SKM-1 treated with dmso at 0.1 percent for 144 hours (cell line): ENCODE results near the gene RPA1.
"Not testable (repeated sequence)": the region's sequence is repeated elsewhere in the genome, so short reads cannot be mapped to it uniquely, and the experiment has no call there.

Experiments
- DNase-seq: peaks from one replicate; lab custom pipeline; 2025; ENCODE audit not compliant: unreplicated experiment; lab: John Stamatoyannopoulos, UW

RPA1 gene

DNA sequence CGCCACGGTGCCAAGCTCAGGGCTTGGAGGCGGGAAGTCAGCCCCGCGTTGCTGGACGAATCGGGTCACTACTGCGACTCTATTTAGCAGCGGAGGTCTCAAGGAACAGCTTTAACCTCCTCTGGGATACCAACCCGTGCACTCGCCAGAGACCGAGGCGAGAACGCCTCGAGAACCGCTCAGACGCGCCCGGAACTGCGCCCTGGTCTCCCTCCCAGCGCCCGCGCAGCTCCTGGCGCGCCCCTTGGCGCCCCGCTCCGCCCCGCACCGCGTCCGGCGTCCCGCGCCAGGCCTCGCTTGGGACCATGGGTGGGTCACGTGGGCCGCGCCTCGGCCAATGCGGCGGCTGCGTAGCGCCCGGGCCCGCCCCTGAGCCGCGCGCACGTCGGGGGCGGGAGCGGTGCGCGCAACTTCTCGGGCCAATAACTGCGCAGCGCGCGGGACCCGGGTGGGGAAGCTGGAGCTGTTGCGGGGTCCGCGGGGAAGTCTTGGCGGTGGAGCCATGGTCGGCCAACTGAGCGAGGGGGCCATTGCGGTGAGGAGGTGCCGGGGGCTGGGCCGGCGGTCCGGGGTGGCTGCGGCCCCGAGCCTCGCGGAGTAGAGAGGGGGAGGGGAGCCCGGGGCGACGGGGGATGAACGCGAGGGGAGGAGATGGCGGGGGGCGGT, at the start of gene RPA1, which contains the start of gene SMYD4:
Gene RPA1 (plus strand): TSS at position 414 of the 666 bp plus-strand sequence. CDS start 89 bp downstream, at position 503.
Gene SMYD4 (minus strand): TSS at position 311 of the 666 bp plus-strand sequence. CDS start 1,908 bp downstream, outside the sequence.
- DNase-seq: peak; percentile 57

DNA sequence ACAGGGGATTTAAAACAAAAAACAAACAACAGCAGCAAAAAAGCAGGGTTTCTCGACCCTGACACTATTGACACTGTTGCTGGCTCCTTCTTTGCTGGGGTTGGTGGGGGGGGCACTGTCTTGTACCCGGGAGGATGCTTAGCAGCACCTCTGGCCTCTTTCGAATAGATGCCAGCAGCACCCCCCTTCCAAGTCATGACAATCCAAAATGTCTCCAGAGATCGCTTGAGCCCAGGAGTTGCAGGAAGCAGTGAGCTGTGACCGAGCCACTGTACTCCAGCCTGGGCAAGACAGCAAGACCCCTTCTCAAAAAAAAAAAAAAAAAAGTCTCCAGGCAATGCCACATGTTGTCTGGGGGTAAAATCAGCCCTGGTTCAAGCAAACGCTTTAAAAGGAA, 47.6 kb upstream of the RPA1 start:
- no peak for DNase-seq

DNA sequence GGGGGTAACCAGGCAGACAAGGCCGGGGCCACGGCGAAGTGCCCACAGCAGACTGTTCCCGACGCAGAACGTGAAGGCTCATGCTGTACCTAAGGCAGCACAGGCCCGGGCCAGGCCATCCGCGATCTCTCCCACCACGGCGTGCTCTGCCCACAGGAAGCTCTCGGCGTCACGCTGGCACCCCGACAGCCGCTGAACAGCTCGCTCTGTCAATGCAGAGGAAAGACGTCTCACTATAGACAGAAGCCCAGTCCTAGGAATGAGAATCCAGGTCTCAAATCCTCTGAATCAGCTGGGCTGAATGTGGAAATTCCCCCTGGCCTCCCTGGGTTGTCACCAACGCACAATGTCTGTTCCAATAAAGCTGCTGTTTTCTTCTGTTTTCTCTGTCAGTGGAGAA, 46.5 kb upstream of the RPA1 start:
- DNase-seq: no peak

DNA sequence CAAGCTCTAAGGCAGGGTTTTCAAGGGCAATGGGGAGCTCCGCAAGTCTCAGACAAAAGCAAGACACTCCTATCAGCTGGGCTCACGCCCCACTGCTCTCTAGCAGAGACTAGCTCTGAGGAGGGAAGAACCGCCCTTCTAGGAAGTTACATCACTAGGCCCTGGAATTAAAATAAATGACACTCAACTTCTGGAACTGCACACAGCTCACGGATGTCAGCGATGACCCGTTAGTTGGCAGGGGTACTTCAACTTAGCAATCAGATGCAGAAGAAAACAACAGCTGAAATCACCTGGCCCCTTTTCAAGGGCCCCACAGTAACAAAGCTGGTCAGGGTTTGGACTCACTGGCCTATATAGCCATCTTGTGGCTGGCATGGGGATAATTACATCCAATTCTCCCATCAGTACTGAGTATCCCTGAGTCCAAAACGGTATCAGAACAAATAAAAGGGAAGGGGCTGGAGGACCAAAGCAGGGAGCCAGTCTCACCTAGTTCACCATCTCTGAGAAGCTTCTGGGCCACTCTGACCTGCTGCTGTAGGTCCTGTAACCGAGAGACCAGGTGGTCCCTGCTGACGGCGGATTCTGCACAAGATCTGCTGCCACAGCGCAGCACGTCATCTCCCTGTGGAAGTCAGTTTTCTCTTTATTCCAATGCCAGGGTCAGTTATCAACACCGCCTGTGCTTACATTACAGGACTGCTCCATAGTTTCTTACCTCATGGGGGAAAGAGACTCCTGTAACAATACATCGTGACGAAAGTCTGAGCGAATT, 45.8 kb upstream of the RPA1 start:
- DNase-seq: no peak

DNA sequence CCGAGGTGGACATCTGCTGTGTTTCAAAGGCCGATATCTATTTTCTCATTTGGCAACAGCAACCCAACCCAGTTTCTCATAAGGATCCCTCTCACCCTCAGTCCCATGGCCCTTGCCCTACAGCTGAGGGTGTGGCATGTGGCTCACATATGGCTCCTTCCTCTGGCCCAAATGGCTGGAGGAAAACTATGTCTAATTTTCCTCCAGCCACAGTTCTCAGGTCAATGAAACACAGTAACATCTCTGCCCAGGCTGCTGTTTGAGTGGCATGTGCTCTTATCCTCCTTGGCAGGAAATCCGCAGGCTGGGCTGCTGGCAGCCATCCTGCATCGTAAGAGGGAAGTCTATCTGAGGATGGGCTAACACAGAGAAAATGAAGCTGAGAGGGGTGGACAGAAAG, 43.9 kb upstream of the RPA1 start:
- no peak for DNase-seq

DNA sequence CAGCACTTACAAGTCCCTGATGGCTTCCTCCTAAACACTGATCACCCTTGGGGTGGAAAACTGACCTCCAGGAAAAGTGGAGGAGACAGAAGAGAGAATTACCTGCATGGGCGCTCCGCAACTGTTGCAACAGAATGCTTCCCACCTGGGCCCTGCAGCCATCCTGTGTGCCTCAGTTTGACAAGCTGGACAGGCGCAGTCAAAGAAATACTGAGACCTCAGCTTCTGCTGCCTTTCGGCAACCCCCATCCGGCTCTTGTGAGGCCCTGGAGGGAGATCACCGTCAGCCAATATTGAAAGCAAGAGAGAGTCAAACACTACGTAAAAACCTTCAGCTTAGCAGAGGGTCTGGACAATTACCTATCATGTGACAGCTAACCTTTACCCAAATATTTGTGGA, 43.1 kb upstream of the RPA1 start:
- no peak for DNase-seq

DNA sequence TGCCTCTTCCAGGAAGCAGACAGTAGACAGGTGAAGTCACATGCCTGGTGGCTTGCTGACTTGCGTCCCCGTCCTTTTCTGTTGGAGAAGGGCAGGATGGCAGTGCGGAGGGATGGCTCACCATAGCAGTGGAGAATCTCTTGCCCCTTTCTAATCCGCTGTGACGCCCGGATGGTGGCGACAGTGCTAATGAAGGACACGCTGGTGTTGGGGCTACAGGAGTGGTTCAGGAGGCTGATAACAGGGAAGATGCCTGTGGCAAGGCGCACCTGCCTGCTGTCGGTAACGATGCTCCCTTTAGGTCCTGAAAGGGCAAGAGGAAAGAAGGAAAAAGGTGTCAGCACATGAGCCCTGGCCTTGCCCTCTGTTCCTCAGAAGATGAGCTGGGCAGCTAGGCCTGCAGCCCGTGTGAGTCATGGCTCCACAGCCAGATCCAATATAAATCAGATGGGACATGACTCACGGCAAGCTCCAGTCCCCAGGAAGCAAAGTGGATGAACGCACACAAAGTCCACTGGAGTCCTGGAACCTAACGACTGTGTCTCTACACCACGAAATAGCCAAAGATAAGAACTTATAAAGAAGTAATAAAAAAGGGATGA, 42.4 kb upstream of the RPA1 start:
- no peak for DNase-seq

DNA sequence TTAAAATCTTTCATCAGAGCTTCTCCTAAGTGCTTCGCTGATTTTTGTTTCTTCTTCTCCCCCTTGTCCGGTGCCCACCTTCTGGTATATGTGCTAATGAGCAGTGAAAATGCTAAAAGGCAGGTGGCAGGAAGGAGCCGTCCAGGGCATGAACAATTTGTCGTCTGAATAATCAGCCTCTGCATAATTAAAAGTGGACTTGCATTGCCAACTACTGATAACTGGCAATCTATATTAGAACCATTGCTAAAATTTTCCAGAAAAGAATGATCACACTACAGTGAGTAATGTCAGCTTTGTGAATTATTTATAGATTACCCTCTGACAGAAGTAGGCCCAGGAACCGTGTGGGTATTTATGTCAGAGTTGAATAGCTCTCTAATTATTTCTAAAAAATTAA, 39.9 kb upstream of the RPA1 start:
- no peak for DNase-seq

DNA sequence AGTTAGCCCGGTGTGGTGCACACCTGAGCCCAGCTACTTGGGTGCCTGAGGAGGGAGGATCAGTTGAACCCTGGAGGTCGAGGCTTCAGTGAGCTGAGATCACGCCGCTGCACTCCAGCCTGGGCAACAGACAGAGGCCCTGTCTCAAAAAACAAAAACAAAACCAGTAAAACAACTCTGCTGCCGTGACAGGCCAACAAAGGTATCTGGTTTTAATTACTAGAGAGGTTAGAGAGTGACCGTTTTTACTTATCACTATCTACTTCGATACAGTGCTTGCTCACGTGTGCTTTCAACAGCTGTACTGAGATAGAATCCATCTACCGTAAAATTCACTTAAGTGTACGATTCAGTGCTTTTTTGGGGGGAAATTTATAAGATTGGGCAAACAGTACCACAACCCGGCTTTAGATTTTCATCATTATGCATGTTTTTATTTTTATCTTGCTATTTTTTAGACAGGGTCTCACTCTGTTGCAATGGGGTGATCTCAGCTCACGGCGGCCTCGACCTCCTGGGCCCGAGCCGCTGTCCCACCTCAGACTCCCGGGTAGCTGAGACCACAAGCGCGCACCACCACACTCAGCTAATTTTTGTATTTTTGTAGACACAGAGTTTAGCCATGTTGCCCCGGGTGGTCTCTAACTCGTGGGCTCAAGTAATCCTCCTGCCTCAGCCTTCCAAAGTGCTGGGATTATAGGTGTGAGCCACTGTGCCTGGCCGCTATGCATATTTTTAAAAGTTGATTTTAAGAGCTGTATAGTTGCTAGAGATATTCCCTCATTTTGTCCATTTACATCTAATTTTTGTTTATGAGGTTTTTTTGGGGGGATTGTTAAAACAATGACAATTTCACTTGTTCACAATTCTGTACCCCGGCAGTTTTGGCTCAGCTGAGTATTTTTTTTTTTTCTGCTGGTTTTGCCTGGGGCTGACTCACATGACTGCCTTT, 37.0 kb upstream of the RPA1 start:
- no peak for DNase-seq

DNA sequence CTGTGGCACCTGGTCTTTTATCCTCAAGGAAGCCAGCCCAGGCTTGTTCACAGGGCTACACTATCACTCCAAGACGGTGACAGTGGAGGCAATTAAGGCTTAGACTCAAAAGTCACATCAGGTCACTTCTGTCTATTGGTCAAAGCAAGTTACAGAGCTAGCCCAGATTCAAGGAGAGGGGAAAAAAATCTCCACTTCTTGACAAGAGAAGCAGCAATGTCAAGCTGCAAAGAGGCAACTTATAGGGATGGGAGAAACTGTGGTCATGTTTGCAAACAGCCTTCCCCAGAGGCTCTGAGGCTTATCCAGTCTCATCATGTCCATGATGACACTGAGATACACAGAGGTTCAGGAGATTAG, 36.4 kb upstream of the RPA1 start:
- no peak for DNase-seq

DNA sequence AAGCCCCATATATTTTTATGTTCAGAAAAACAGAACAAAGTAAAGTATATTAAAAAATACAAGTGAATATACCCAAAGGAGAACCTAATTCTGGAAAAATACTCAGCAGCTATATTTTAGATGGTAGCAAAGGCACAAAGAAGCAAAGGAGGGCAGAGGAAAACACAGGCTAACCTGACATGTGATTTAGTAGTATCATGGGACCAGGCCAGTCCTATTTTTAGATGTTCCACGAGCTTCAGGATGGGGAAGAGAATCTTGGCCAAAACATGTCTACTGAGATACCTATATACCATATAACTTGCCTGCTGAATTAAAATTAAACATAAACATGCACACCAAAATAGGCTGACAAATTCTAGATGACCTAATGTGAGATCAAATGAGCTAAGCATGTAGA, 33.0 kb upstream of the RPA1 start:
- no peak for DNase-seq

DNA sequence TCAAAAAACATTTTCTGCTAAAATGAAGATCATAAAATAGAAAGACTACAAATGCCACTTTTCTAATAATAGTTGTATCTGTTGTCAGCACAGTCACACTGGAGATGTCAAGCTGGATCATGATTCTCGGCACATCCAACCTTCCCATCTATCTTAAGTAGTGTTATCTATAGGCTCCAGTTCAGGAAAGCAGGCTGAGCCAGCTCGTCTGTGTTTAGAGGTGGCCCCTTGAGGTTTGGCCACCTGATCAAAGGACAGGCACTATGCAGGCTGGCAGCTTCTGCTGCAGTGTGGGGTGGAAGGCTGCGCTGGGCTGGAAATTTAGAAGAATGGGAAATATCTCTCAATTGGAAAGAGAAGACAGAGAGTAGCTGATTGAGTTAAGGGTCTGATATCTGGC, 32.5 kb upstream of the RPA1 start:
- DNase-seq: no peak

DNA sequence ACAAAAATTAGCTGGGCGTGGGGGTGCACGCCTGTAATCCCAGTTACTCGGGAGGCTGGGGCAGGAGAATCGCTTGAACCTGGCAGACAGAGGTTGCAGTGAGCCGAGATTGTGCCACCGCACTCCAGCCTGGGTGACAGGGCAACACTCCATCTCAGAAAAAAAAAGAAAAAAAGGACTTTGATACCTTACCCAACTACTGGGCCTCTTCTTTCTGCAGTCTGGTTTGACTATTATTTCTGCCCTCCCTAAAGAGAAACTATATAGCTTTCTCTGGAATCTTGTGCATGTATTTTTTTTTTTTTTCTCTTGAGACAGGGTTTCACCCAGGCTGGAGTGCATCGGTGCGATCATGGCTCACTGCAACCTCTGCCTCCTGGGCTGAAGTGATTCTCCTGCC, 32.0 kb upstream of the RPA1 start:
- not testable (repeated sequence) for DNase-seq

DNA sequence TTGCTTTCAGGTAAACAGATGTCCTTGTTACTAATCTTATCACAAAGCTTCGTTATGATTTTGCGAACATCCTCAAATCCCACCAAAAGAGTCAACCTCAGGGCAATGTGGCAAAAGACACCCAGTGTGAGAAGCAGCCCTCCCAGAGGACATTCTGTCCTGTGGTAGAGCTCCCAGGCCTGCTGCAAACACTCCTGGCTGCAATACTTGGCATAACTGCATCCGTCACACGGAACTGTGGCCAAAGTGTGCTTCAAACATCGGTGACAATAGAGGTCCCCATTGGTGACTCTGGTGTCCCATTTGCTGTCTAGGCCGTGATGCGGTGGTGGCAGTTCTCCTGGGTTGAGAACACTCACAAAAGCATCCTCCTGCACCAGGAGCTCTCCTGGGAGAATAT, 29.6 kb upstream of the RPA1 start:
- no peak for DNase-seq

DNA sequence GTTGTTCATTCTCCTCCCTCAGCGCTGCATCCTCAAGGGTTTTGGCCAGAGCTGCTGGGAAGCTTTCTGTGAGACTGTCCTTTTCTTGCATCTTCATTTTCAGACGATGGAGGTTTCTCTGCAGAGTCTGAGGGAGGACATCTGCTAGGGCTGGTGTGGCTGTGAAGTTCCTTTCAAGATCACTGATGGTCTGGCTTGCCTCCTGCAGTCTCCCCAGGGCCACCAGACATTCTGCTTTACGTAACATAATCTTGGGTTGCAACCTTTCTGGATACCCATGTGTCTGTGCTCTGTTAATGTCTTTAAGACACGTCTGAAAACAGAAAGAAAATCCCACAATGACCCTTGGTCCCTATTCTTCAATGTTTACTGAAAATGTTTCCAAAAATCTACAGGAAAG, 29.1 kb upstream of the RPA1 start:
- no peak for DNase-seq

DNA sequence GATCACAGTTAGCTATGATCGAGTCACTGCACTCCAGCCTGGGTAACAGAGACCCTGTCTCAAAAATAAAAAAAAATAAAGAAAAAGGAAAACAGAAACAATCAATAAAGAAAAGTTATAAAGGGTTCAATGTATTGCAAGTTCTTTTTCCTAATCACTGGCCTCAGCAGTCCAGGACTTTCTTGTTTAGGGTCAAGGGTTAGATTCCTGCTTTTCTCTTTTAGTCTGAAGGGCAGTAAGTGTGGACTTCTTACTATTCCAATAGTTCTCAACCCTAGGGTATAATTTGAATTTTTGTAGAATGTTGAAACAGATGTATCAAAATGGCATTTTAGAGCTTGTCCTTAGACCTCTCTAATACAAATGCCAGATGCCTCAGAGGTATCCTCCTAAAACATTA, 27.4 kb upstream of the RPA1 start:
- DNase-seq: no peak

DNA sequence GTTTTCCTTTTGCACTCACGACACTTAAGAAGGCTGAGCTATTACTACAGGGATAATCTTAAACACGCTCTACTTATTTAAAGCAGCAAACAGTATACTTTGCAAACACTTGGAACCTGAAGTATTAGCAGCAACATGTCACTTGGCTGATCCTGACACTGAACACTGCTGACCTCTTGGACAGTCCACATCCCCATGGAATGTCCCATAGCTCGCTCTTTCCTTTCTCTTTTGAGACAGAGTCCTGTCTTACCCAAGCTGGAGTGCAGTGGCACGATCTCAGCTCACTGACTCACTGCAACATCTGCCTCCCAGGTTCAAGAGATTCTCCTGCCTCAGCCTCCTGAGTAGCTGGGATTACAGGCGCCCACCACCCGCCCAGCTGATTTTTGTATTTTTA, 26.5 kb upstream of the RPA1 start:
- no peak for DNase-seq

DNA sequence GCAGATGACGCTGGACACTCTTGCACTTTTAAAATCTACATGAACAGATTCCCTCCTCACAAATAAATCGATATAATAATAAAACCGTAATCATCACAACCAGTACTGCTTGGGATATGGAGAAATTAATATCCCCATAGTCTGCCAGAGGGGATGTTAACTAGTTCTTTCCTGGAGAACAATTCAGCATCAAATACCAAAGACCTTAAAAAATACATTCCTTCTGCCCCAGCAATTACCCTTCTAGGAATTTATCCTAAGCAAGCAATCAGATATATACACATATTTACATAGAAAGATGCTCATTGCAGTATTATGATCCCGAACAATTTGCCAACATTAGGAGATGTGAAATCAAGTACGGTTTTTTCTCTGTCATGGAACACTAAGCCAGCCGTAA, 21.9 kb upstream of the RPA1 start:
- DNase-seq: no peak

DNA sequence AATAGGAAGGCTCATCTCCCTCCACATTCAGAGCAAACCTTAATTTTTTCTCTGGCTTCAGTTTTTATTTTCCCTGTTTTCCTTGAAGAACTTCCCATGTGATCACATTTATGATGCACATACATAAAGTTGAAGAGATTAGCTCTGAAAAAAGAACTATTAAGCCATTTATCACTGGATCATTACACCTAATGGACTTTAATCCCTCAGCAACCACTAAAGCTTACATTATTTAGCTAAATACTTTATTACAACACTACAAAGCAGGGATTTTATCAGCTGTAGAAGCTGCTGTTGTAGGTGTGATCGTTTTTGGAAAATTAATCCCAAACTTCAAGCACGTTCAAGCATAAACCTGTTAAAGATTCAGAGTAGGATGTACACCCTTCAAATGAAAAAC, 21.2 kb upstream of the RPA1 start:
- DNase-seq: no peak

DNA sequence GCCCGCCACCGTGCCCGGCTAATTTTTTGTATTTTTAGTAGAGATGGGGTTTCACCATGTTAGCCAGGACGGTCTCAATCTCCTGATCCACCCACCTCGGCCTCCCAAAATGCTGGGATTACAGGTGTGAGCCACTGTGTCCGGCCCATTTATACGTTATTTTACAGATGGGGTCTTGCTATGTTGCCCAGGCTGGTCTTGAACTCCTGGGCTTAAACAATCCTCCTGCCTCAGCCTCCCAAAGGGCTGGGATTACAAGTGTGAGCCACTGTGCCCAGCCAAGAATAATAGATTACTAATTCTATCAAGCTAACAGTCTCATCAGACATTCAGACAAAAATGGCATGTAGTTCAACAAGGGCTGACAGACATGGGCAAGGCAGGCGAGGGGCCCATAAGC, 20.0 kb upstream of the RPA1 start:
- not testable (repeated sequence) for DNase-seq

DNA sequence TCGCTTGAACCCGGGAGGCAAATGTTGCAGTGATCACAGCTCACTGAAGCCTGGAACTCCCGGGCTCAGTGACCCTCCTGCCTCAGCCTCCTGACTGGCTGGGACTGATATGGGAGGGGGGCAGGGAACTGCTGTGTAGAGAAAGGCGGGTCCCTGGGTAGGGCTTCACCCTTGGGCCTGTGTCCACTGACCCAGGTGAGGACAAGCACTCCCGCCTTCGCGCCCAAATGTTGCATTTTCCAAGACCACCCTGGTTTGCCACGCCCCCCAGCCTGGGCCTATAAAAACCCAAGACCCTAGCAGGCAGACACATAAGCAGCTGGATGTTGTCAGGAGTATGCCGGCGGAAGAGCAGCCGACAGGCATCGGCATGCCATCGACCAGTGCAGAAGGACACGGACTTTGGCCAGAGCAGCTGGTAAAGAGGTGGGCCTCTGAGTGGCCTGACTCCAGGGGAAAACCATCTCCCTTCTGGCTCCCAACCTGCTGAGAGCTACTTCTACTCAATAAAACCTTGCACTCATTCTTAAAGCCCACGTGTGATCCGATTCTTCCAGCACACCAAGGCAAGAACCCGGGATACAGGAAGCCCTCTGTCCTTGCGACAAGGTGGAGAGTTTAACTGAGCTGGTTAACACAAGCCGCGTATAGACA, 19.2 kb upstream of the RPA1 start:
- DNase-seq: no peak
